K562 (cell line): ENCODE results near the gene CYB5B. TPM values are rescaled to one million over a fixed set of nuclear protein-coding genes. Genes with fewer than 3 reads are reported as not detected.
A peak's percentile ranks its signal among the peaks of the same experiment; 100 is the strongest.

Experiments
- ATAC-seq: fragments of 200-7000 bp; cut with Tn5 transposase; 3 replicates; pipeline ENCODE4 v1.9.1; 2020; ENCODE audit warnings: moderate library complexity
- BruUV-seq: library from RNA; stranded (reverse); fragments of 400-500 nt; replicated peaks from 2 replicates; lab custom pipeline; 2021; lab: Mats Ljungman, UMichigan
- CTCF ChIA-PET: fragments of 300-600 bp; formaldehyde crosslinking; extraction: SDS; loops from one replicate; lab custom pipeline; 2021; ENCODE audit warnings: low intra/inter-chr PET ratio; lab: Yijun Ruan, JAX
- POLR2A ChIA-PET: fragments of 300-600, 350-650 bp; sonication (Branson Sonifier 250); formaldehyde crosslinking; extraction: SDS; loops from one replicate; lab custom pipeline; 2021; ENCODE audit warnings: antibody characterized with exemption, inconsistent platforms; lab: Yijun Ruan, JAX
- DNase-seq, 4 experiments: peaks; one replicate each; pipeline versions ENCODE4 v3.0.0 to v3.0.0-alpha.2; 2011 to 2018; ENCODE audit warnings: low spot score in 3 of 4, mixed read lengths in 3 of 4; ENCODE audit errors: extremely low read depth in 1 of 4
- FAIRE-seq: peaks from 2 replicates; lab custom pipeline; 2011; peaks lifted over from hg19 to GRCh38; lab: Jason Lieb, UNC
- H2AFZ ChIP-seq: 2 replicates; pipeline ENCODE4 v1.6.0; 2011; ENCODE audit warnings: low read depth, low read length, control low read depth, inconsistent platforms
- H3K27ac ChIP-seq: fragments of 200-600 bp; 3 replicates; pipeline ENCODE4 v1.8.0; 2011; ENCODE audit warnings: low read depth, mild to moderate bottlenecking, control low read depth, inconsistent platforms, low read length, moderate library complexity, mixed read lengths; ENCODE audit errors: extremely low read depth
- H3K27me3 ChIP-seq, 2 experiments: fragments of 300-600 bp in 1 of 2; 2 replicates in 1 of 2; 3 replicates in 1 of 2; pipeline versions ENCODE4 v1.6.0 to v1.8.0; 2011; ENCODE audit warnings: inconsistent platforms in 2 of 2, low read length in 2 of 2, mild to moderate bottlenecking in 1 of 2, mixed read lengths in 1 of 2, moderate library complexity in 1 of 2; ENCODE audit not compliant: control insufficient read depth in 2 of 2, insufficient read depth in 2 of 2
- H3K36me3 ChIP-seq: fragments of 300-600 bp; 3 replicates; pipeline ENCODE4 v1.8.0; 2011; ENCODE audit warnings: mild to moderate bottlenecking, low read length, inconsistent platforms; ENCODE audit not compliant: control insufficient read depth, insufficient read depth
- H3K4me1 ChIP-seq, 2 experiments: fragments of 200-600 bp in 1 of 2; replicated peaks in 1 of 2; 2 replicates in 1 of 2; 3 replicates in 1 of 2; pipeline versions ENCODE4 v1.5.1 to v1.8.0; 2011; ENCODE audit warnings: inconsistent platforms in 2 of 2, low read length in 2 of 2, mild to moderate bottlenecking in 1 of 2, mixed read lengths in 1 of 2, moderate library complexity in 1 of 2; ENCODE audit not compliant: control insufficient read depth in 2 of 2, insufficient read depth in 2 of 2
- H3K4me2 ChIP-seq: 2 replicates; pipeline ENCODE4 v1.6.1; 2011; ENCODE audit warnings: low read length, control low read depth, inconsistent platforms, mixed read lengths; ENCODE audit not compliant: insufficient read depth
- H3K4me3 ChIP-seq: fragments of 200-600 bp; sonication (generic), shearing (Covaris generic); 2 replicates; pipeline ENCODE4 v1.5.1; 2016; ENCODE audit warnings: control low read depth, inconsistent platforms
- H3K79me2 ChIP-seq: fragments of 200-600 bp; 3 replicates; pipeline ENCODE4 v1.8.0; 2011; ENCODE audit warnings: low read length, inconsistent platforms; ENCODE audit not compliant: control insufficient read depth, insufficient read depth
- H3K9ac ChIP-seq, 2 experiments: 2 replicates each; pipeline versions ENCODE4 v1.6.0 to v1.6.1; 2011; ENCODE audit warnings: low read depth in 2 of 2, low read length in 2 of 2, control low read depth in 1 of 2, inconsistent platforms in 1 of 2, mild to moderate bottlenecking in 1 of 2, mixed read lengths in 1 of 2; ENCODE audit not compliant: insufficient read depth in 1 of 2
- H3K9me1 ChIP-seq: one replicate; pipeline ENCODE4 v1.6.0; 2011; ENCODE audit warnings: inconsistent platforms, mild to moderate bottlenecking, low read length, moderate library complexity; ENCODE audit not compliant: control insufficient read depth, insufficient read depth
- H3K9me3 ChIP-seq: replicated peaks from 2 replicates; pipeline ENCODE4 v1.5.1; 2011; ENCODE audit warnings: low read depth, low read length, inconsistent platforms; ENCODE audit not compliant: control insufficient read depth, insufficient read depth
- H4K20me1 ChIP-seq: replicated peaks from 2 replicates; pipeline ENCODE4 v1.6.1; 2011; ENCODE audit warnings: low read length, inconsistent platforms, mixed read lengths; ENCODE audit not compliant: control insufficient read depth, insufficient read depth
- BRF1 ChIP-seq: IDR thresholded peaks from 3 replicates; pipeline ENCODE4 v1.6.1; 2011; ENCODE audit warnings: borderline replicate concordance, mild to moderate bottlenecking; ENCODE audit not compliant: insufficient read length; ENCODE audit errors: extremely low read depth
- FOXP1 ChIP-seq: sonication (generic); formaldehyde crosslinking; IDR thresholded peaks from 2 replicates; pipeline ENCODE4 v1.8.0; 2022; ENCODE audit warnings: mild to moderate bottlenecking, missing genetic modification reagents
- SIRT6 ChIP-seq: IDR thresholded peaks from one replicate; pipeline ENCODE4 v1.6.1; 2012; ENCODE audit warnings: low read depth, mild to moderate bottlenecking, control low read depth, inconsistent platforms, low read length, moderate library complexity
- ZKSCAN1 ChIP-seq: fragments of 150-350 bp; IDR thresholded peaks from 2 replicates; pipeline ENCODE4 v1.6.1; 2016; ENCODE audit warnings: low read depth, low read length
- ZKSCAN3 ChIP-seq: fragments of 250-450 bp; sonication (Bioruptor Pico); IDR thresholded peaks from 2 replicates; pipeline ENCODE4 v1.4.0; 2020
- ZNF398 ChIP-seq: fragments of 250-450 bp; sonication (Bioruptor Pico); IDR thresholded peaks from 2 replicates; pipeline ENCODE4 v1.8.0; 2021; ENCODE audit warnings: moderate library complexity, mild to moderate bottlenecking, inconsistent platforms
- WGBS: fragments of 100-300 bp; shearing (Covaris generic); methylation state at CpG from one replicate; pipeline ENCODE4 v1.1.6; 2016; ENCODE audit warnings: low coverage, mixed read lengths; ENCODE audit not compliant: insufficient coverage; ENCODE audit errors: missing lambda C conversion rate; 5-methylcytosine and 5-hydroxymethylcytosine counted together
- in situ Hi-C: fragments of 300-500 bp; cut with MboI; formaldehyde crosslinking; loops from 4 replicates; pipeline ENCODE4 v1.15.0; 2018; ENCODE audit warnings: inconsistent platforms, mixed read lengths
- intact Hi-C: fragments of 100-400 bp; cut with micrococcal nuclease; formaldehyde crosslinking; loops from 2 replicates; pipeline ENCODE4 v1.14.2; 2022
- polyA plus RNA-seq, 8 experiments: library from polyadenylated mRNA; depleted of rRNA in 4 of 8; stranded (reverse) in 5 of 8; unstranded in 3 of 8; fragments of >200 nt; fragmentation: Nextera tagmentation in 2 of 8; fragmentation: Illumina TruSeq in 1 of 8; extraction: Ambion mirVana in 2 of 8; extraction: Trizol in 1 of 8; gene quantifications; 2 replicates each; pipeline versions ENCODE4 v1.2.1 to v1.2.3, GENCODE V29; 2011 to 2014; ENCODE audit warnings: inconsistent platforms in 1 of 8, missing spikeins in 1 of 8
- total RNA-seq, 7 experiments: library from RNA; depleted of rRNA in 6 of 7; stranded (reverse); fragments of >200 nt in 6 of 7; fragmentation: Illumina TruSeq in 2 of 7; extraction: Trizol in 2 of 7; gene quantifications; 2 replicates each; pipeline versions ENCODE4 v1.2.1 to v1.2.3, GENCODE V29; 2011 to 2021; ENCODE audit warnings: low replicate concordance in 1 of 7
- TF ChIP-seq, protein P1 (sequence below): sonication (generic); formaldehyde crosslinking; IDR thresholded peaks from 2 replicates; pipeline ENCODE4 v1.5.0; 2020; ENCODE audit warnings: missing genetic modification reagents

Gene CYB5B
- total and polyA plus RNA-seq, 9 of the 15 experiments (the other 6 are each of a cell fraction or from before 2014, with no cell fraction given) = 29.9 to 274 (median 136) TPM

DNA sequence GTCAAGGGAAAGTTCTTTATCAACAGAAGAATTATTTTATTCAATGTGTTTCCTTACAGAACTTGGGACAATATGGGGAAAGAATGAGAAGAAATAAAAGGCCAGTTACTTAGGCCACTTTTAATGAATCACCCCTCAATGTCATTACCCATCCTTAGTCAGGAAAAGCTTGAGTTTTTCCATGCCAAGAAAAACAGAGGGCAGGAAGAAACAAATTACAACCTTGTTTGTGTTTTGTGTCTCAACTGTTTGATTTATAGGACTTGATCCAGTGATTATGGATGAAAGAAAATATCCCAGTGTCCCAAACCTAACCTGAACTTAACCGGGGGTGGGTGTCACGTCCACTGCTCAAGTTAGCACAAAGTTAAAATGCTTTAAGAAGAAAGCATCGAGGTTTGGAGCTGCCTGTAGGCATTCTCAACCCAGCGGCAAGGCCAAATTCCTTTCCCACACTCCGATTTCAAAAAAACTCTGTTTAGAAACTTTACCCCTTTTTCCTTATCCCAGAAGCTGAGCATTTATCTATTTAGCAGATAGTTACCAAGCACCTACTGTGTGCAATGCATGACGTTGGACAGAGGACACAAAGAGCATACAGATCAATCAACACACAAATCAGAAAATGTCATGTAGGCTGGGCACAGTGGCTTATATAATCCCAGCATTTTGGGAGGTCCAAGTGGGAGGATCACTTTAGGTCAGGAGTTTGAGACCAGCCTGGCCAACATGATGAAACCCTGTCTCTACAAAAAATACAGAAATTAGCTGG lies 14.0 kb upstream of the CYB5B start:
- intact Hi-C loops = no loop called here
- no peak for TF ChIP-seq FOXP1 (CRISPR knock-in tag)
- TF ChIP-seq BRF1 = no peak
- TF ChIP-seq ZKSCAN3 (CRISPR knock-in tag) = no peak
- TF ChIP-seq, protein P1, sequence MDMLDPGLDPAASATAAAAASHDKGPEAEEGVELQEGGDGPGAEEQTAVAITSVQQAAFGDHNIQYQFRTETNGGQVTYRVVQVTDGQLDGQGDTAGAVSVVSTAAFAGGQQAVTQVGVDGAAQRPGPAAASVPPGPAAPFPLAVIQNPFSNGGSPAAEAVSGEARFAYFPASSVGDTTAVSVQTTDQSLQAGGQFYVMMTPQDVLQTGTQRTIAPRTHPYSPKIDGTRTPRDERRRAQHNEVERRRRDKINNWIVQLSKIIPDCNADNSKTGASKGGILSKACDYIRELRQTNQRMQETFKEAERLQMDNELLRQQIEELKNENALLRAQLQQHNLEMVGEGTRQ = no peak
- TF ChIP-seq SIRT6 = no peak
- no peak for TF ChIP-seq ZNF398 (CRISPR knock-in tag)
- peak; percentile 86 for TF ChIP-seq ZKSCAN1
- Histone ChIP-seq H3K9me1 (no peaks in the 10 kb centered on the region), H3K36me3 (no peaks in the 10 kb centered on the region), H3K27me3 (no peaks in the 10 kb centered on the region), H3K79me2 (no peaks in the 10 kb centered on the region), H3K27ac (no peak overlapping the region), H3K9me3 (no peaks in the 10 kb centered on the region), H3K4me1 (peaks cover 2 to 7% of the 10 kb centered on the region in 2 experiments; a peak in 3 of 5 replicates), H3K4me2 (no peak overlapping the region), H4K20me1 (no peaks in the 10 kb centered on the region), H3K4me3 (no peak overlapping the region), H3K9ac (no peak overlapping the region), H2AFZ (peak overlapping the region; percentile 59; the same call in 1 of the 2 replicates)
- ChIA-PET CTCF (no interaction called here), POLR2A (interaction anchor here (1.1 kb wide), 1 partner anchor 9 kb away, joined by 3 read pairs; no protein-coding TSS in a partner anchor)
- no peak for FAIRE-seq
- in situ Hi-C loops = no loop called here
- ATAC-seq = no peak
- no peak for DNase-seq
- BruUV-seq = no TSS peak
- 38% methylated on average over 6 of the region's 6 CpGs for WGBS
